Activated CD4-positive, alpha-beta T cell treated with anti-CD3 and anti-CD28 coated beads, Interleukin-10, Interleukin-2, amounts not matched to agents 100 ng/mL and 50 ng/mL, durations not matched to agents 16 hours and 8 hours (primary cell): ENCODE measurements around the gene EMP1.

Experiments
- DNase-seq: peaks from one replicate; pipeline ENCODE4 v3.0.0-alpha.2; 2020

The EMP1 gene

DNA sequence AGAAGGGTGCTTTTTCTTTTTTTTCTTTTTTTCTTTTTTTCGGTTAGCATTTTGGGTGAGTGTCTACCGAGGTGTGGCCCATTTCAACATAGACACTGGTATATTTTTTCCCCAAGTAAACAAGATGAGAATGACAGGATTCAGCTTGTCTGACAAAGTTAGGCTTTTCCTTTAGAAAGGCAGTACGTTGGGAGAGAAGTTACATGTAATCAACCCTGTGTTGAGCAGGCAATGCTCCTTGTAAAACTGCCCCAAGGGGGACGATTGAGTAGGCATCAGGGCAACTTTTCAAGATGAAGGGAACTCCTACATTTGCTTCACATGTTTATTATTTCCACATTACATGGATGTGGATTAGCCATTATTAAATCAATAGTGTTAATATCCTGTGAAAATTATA, 1.7 kb downstream of the EMP1 start:
- no peak for DNase-seq

DNA sequence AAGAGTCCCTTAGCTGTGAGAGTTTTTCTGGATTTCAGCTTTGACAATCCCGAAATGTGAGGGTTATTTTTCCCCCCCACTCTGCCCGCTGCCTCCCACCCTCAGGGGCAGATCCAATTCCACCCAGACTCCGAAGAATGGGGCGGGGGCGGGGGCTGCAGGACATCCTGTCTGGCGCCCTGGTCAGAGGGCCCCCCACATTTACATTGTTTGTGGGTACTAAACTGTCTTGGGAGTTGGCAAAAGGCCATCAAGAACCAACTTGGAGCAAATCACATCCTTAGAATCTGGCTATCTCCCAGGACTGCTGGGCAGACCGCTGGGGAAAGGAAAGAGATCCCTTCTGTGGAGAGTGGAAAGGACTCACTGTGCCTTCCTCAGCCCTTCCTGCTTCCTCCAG, 2.4 kb downstream of the EMP1 start:
- no peak for DNase-seq

DNA sequence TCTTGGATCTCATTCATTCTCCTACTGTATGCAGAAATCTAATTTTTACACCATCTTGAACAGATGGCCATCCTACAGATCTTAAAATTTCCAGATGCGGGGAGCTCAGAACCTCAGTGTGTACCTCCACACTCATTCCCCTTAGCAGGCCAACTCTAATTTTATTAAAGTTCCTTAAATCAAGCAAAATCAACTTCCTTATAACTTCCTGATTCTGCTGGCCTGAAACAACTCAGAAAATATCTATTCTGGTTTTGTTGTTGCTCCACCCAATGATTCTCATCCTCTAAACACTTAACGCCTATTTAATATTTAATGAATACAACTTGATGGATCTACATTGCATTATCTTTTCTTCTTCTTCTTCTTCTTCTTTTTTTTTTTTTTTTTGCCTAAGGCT, 3.1 kb downstream of the EMP1 start:
- no peak for DNase-seq

GRCh38 chr12:13200841-13201240, 4.3 kb downstream of the EMP1 start:
- no peak for DNase-seq

- peak; percentile 27 for DNase-seq
Observed at GRCh38 chr12:13203034-13203922, 6.8 kb downstream of the EMP1 start.

DNA sequence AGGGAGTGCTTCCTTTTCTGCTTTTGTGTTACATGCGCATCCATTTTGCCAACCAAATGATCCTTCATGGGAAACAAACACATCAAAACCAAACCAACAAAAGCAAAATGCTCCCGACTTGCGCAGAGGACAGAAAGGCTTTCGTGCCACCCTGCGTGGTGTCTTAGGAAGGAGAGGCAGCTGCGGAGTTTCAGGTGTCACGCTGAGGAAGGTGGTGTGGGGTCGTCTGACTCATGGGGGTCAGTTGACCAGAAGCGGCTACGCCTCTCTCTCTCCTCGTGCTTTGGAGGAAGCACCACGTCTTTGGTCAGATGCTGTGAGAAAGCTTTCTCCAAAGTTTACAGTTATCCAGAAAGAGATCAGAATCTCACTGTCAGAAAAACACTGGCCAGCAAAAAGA, 7.9 kb downstream of the EMP1 start:
- no peak for DNase-seq

GRCh38 chr12:13205809-13206559, 9.5 kb downstream of the EMP1 start:
- peak; percentile 44 for DNase-seq

DNA sequence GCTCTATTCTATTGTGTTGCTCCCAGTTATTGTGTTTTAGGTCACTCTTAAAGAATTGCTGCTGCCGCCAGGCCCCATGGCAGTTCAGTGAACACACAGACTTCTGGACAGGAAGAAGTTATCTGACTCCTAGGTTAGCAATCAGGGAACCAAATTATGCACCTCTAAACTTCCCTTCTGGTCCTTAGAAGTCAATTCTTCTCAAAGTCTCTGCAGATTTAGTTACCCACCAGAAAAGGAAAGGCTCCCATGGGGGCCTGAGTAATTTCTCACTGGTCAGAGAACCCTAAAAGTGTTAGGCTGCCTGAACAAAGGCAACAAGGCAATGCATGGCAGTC, 10.0 kb downstream of the EMP1 start:
- no peak for DNase-seq

- peak; percentile 30 for DNase-seq
Observed at GRCh38 chr12:13208533-13209435, 12.3 kb downstream of the EMP1 start.

DNA sequence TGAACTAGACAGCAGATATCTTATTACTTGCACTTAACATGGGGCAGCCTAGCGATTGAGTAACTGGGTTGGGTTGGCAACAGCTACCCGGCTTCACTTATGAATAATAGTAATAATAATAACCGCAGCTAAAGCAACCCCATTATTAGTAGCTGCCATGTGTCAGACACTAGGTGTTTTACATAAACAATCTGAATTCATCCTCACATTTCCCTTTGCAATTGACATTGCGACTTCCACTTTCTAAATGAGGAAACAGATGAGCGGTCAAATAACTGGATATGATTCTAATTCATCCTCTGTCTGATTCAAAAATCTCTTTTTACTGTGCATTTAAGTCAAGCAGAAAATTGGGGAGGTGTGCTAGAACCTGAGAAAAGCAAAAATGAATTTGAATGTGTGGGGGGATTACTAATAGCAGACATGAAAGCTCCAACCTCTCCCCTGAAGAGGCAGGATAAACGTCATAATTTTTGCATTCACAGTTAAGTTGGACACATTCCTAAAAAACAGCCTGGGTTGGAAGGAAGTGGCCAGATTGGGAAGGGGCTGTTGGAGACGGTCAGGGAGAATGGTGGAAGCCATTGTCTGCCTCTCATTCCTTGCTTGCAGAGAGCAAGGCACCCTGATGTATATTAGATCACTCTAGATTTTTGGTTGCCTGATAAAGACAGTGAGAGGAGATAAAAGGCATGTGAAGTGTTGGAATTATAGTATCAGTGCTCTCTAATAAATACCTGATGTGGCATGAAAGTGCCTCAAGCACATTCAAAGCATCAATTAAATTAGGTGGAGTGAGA, 13.1 kb downstream of the EMP1 start:
- peak; percentile 40 for DNase-seq

DNA sequence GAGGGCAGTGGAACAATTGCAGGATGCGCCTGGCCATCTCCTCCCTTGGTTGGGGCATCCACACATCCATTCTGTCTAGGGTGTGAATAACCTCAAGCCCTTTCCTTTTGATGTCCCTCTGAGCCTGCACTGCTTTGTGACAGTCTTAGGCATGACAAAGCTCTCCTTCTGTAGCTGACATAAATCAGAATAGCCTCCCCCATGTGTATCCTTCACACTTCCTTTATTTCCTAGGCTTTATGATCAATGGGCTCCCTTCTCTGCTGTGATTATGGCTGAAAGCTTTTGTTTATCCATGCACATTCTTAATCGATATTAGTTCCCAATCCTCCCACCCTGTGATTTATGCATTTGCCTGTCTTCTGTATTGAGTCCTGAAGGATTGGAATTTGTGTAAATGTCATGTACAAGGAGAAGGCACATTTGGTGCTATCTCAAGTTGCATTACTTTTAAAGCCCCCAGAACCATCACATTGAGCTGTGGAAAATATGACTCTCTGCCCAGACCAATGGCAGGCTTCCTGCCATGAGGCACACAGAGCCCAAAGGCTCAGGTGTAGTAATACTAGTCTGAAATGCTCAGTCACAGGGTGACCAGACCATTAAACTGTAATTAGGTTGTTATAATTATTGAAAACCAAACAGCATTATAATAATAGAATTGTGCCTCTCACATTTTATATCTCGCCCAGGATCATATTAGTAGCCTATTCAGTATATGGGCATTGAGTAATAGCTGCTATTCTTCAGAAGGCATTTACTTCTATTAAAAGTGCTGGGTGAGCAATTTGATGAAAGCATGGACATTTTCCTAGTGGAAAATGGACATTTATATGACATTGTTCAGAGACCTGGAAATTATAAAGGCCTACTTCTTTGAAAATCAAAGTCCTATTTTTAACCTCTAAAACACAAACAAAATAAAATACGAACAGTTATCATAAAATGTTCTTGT, 14.0 kb downstream of the EMP1 start:
- peak; percentile 48 for DNase-seq

GRCh38 chr12:13211191-13211858, 14.8 kb downstream of the EMP1 start:
- DNase-seq: peak; percentile 72

- peak; percentile 82 for DNase-seq
Observed at GRCh38 chr12:13211859-13212664, 15.5 kb downstream of the EMP1 start.

GRCh38 chr12:13215056-13215455, 18.5 kb downstream of the EMP1 start:
- no peak for DNase-seq

DNA sequence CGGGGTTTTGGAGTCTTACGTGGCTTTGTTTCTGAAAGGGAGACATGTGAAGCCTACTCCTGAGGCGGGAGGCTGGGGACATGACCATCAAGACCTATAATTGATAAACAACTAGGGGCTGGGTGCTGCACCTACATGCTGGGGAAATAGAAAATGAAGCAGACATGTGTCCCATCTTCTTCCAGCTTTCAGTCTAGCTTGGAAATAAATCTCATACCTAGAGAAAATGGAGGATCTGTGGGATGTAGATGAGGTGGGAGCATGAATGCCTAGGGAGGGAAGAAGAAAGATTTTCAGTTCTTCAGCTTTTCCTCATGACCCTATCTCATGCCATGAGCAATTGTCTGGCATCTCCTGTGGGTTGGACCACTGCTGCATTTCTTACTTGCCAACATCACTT, 22.1 kb downstream of the EMP1 start:
- no peak for DNase-seq

DNA sequence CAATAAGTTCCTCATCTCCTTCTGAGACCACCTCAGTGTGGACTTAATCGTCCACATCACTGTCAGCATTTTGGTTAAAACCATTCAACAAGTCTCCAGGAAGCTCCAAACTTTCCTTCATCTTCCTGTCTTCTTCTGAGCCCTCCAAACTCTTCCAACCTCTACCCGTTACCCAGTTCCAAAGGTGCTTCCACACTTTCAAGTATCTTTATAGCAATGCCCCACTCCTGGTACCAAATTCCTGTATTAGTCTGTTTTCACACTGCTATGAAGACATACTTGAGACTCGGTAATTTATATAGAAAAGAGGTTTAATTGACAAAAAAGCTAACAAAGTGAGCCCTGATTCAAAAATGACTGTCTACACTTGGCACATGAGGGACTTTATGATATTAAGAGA, 22.8 kb downstream of the EMP1 start:
- DNase-seq: no peak

GRCh38 chr12:13220838-13221237, 24.3 kb downstream of the EMP1 start:
- DNase-seq: no peak

- DNase-seq: no peak
Observed at GRCh38 chr12:13222076-13222475, 25.6 kb downstream of the EMP1 start.

DNA sequence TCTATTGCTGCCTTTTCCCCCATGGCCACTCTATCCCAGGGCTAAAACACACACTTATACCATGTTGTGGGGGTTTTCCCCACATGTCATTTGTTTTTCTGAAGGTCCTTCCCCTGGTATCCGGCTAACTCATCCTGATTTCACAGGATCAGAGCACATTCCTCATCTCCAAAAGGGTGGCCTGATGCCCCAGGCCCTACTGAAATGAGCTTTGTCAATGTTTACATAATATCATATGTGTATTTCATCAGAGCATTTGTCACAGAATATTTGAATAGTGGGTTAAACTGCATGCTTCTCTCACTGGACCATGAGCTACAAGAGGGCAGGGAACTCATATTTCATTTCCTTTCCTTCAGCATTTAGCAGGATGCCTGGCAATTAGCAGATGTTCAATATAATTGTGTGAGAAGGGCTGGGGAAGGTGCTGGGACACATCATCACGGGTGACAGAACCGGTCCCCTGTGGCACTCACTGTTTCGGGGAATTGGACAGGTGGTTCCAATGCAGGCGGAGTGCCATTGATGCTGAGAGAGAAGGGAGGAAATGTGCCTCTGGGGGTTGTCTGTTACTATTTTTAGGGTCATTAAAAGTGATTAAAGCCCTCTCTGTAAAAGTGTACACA, 26.8 kb downstream of the EMP1 start:
- DNase-seq: no peak
